Calu3 (cell line): ENCODE measurements around the gene C2. TPM values are rescaled to one million over a fixed set of nuclear protein-coding genes. Genes with fewer than 3 reads are reported as not detected.

Experiments used
- BruUV-seq: library from RNA; stranded (reverse); fragments of 400-500 nt; replicated peaks from 2 replicates; lab custom pipeline; 2021; lab: Mats Ljungman, UMichigan
- CTCF ChIA-PET: fragments of 300-600 bp; sonication (Branson Sonifier 250); formaldehyde crosslinking; loops from one replicate; lab custom pipeline; 2022; ENCODE audit warnings: antibody characterized with exemption; lab: Charles Lee
- DNase-seq: peaks from one replicate; pipeline ENCODE4 v3.0.0; 2022
- H3K27ac Mint-ChIP-seq: one replicate; pipeline ENCODE4 v1.8.0; 2022; ENCODE audit warnings: mixed read lengths; ENCODE audit not compliant: unreplicated experiment
- H3K27me3 Mint-ChIP-seq: one replicate; pipeline ENCODE4 v1.8.0; 2022; ENCODE audit warnings: mixed read lengths; ENCODE audit not compliant: unreplicated experiment
- H3K36me3 Mint-ChIP-seq: one replicate; pipeline ENCODE4 v1.8.0; 2022; ENCODE audit warnings: mild to moderate bottlenecking, moderate library complexity, mixed read lengths; ENCODE audit not compliant: insufficient read depth, unreplicated experiment
- H3K4me1 Mint-ChIP-seq: one replicate; pipeline ENCODE4 v1.8.0; 2022; ENCODE audit warnings: mild to moderate bottlenecking, low read depth, mixed read lengths; ENCODE audit not compliant: unreplicated experiment
- H3K4me3 Mint-ChIP-seq: one replicate; pipeline ENCODE4 v1.8.0; 2022; ENCODE audit warnings: mild to moderate bottlenecking, low read depth, moderate library complexity, mixed read lengths; ENCODE audit not compliant: unreplicated experiment
- H3K9me3 Mint-ChIP-seq: one replicate; pipeline ENCODE4 v1.8.0; 2022; ENCODE audit warnings: low read depth, mixed read lengths; ENCODE audit not compliant: unreplicated experiment
- intact Hi-C: fragments of 100-400 bp; cut with micrococcal nuclease; formaldehyde crosslinking; loops from one replicate; pipeline ENCODE4 v1.10.0; 2022; ENCODE audit not compliant: unreplicated experiment
- total RNA-seq: library from RNA; stranded (reverse); gene quantifications from 2 replicates; pipeline ENCODE4 v1.2.3, GENCODE V29; 2022
- TF ChIP-seq, protein P1 (sequence below): fragments of 200-600 bp; IDR thresholded peaks from one replicate; pipeline ENCODE4 v1.8.0; 2022; ENCODE audit warnings: antibody characterized with exemption; ENCODE audit not compliant: unreplicated experiment

C2 gene
- total RNA-seq, 1 experiment from 2014 or later = 6.3 TPM

DNA sequence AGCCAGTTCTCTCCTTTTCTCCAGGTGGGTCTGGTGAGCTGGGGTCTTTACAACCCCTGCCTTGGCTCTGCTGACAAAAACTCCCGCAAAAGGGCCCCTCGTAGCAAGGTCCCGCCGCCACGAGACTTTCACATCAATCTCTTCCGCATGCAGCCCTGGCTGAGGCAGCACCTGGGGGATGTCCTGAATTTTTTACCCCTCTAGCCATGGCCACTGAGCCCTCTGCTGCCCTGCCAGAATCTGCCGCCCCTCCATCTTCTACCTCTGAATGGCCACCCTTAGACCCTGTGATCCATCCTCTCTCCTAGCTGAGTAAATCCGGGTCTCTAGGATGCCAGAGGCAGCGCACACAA, 17.6 kb downstream of the C2 start:
- H3K4me1 Mint-ChIP-seq = peaks cover 90% of the 10 kb centered on the region
- BruUV-seq = no TSS peak
- H3K4me3 Mint-ChIP-seq = peak overlapping the region; percentile 77
- H3K9me3 Mint-ChIP-seq = no peaks in the 10 kb centered on the region
- CTCF ChIA-PET = interaction anchor here (0.6 to 1.5 kb wide), 17 partner anchors 14 to 893 kb away, joined by 3 to 16 read pairs (median 5); partner anchors contain the start of genes DXO, EHMT2, MSH5 and NEU1
- H3K36me3 Mint-ChIP-seq = peaks cover 58% of the 10 kb centered on the region
- peak overlapping the region; percentile 84 for H3K27ac Mint-ChIP-seq
- intact Hi-C loops = loop anchor here (1.0 to 10.0 kb wide), 3 partner anchors 170 to 280 kb away; partner anchors contain the start of genes GPSM3, PBX2 and VWA7
- no peak for DNase-seq
- H3K27me3 Mint-ChIP-seq = no peaks in the 10 kb centered on the region
- TF ChIP-seq, protein P1, sequence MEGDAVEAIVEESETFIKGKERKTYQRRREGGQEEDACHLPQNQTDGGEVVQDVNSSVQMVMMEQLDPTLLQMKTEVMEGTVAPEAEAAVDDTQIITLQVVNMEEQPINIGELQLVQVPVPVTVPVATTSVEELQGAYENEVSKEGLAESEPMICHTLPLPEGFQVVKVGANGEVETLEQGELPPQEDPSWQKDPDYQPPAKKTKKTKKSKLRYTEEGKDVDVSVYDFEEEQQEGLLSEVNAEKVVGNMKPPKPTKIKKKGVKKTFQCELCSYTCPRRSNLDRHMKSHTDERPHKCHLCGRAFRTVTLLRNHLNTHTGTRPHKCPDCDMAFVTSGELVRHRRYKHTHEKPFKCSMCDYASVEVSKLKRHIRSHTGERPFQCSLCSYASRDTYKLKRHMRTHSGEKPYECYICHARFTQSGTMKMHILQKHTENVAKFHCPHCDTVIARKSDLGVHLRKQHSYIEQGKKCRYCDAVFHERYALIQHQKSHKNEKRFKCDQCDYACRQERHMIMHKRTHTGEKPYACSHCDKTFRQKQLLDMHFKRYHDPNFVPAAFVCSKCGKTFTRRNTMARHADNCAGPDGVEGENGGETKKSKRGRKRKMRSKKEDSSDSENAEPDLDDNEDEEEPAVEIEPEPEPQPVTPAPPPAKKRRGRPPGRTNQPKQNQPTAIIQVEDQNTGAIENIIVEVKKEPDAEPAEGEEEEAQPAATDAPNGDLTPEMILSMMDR = no peak

DNA sequence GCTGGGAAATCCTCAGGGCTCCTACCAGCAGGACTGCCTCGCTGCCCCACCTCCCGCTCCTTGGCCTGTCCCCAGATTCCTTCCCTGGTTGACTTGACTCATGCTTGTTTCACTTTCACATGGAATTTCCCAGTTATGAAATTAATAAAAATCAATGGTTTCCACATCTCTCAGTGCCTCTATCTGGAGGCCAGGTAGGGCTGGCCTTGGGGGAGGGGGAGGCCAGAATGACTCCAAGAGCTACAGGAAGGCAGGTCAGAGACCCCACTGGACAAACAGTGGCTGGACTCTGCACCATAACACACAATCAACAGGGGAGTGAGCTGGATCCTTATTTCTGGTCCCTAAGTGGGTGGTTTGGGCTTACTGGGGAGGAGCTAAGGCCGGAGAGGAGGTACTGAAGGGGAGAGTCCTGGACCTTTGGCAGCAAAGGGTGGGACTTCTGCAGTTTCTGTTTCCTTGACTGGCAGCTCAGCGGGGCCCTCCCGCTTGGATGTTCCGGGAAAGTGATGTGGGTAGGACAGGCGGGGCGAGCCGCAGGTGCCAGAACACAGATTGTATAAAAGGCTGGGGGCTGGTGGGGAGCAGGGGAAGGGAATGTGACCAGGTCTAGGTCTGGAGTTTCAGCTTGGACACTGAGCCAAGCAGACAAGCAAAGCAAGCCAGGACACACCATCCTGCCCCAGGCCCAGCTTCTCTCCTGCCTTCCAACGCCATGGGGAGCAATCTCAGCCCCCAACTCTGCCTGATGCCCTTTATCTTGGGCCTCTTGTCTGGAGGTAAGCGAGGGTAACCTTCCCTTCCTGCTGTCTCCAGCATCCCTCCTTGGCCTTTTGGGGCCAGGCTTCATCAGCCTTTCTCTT, 18.2 kb downstream of the C2 start, which contains the start of gene CFB:
Gene CFB (plus strand): TSS at position 589 of the 863 bp plus-strand sequence. CDS start 127 bp downstream, at position 716.
- Mint-ChIP-seq H3K9me3 (no peaks in the 10 kb centered on the region), H3K4me1 (peaks cover 84% of the 10 kb centered on the region), H3K27me3 (no peaks in the 10 kb centered on the region), H3K4me3 (peak within 1 kb of the TSS; percentile 77), H3K36me3 (peaks cover 55% of the 10 kb centered on the region), H3K27ac (peak within 1 kb of the TSS; percentile 84)
- CTCF ChIA-PET = interaction anchor here (0.6 to 1.5 kb wide), 18 partner anchors 14 to 893 kb away, joined by 3 to 16 read pairs (median 5); partner anchors contain the start of genes DXO, EHMT2, LSM2 and MSH5
- intact Hi-C loops = loop anchor here (1.0 to 10.0 kb wide), 3 partner anchors 171 to 280 kb away; partner anchors contain the start of genes GPSM3, PBX2 and VWA7
- DNase-seq = peak; percentile 98
- BruUV-seq = no TSS peak
- TF ChIP-seq, protein P1 = no peak

DNA sequence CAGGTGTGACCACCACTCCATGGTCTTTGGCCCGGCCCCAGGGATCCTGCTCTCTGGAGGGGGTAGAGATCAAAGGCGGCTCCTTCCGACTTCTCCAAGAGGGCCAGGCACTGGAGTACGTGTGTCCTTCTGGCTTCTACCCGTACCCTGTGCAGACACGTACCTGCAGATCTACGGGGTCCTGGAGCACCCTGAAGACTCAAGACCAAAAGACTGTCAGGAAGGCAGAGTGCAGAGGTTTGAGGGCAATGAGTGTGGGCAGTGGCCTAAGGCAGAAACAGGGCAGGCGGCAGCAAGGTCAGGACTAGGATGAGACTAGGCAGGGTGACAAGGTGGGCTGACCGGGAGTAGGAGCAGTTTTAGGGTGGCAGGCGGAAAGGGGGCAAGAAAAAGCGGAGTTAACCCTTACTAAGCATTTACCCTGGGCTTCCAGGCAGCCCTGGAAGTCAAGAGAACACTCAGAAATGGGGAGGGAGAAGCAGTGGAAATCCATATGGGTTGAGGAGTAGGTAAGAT, 18.9 kb downstream of the C2 start:
- H3K27ac Mint-ChIP-seq = peak overlapping the region; percentile 84
- TSS peak; percentile 58 for BruUV-seq
- intact Hi-C loops = loop anchor here (10.0 kb wide), 2 partner anchors 172 to 248 kb away; partner anchors contain the start of genes GPSM3, PBX2 and VWA7
- TF ChIP-seq, protein P1 = no peak
- no peaks in the 10 kb centered on the region for H3K27me3 Mint-ChIP-seq
- peaks cover 77% of the 10 kb centered on the region for H3K4me1 Mint-ChIP-seq
- peak overlapping the region; percentile 77 for H3K4me3 Mint-ChIP-seq
- no peaks in the 10 kb centered on the region for H3K9me3 Mint-ChIP-seq
- no peak for DNase-seq
- peaks cover 61% of the 10 kb centered on the region for H3K36me3 Mint-ChIP-seq
- CTCF ChIA-PET = interaction anchor here (0.8 to 1.5 kb wide), 12 partner anchors 13 to 207 kb away, joined by 3 to 16 read pairs (median 5); partner anchors contain the start of genes DXO, EHMT2, LSM2 and MSH5

DNA sequence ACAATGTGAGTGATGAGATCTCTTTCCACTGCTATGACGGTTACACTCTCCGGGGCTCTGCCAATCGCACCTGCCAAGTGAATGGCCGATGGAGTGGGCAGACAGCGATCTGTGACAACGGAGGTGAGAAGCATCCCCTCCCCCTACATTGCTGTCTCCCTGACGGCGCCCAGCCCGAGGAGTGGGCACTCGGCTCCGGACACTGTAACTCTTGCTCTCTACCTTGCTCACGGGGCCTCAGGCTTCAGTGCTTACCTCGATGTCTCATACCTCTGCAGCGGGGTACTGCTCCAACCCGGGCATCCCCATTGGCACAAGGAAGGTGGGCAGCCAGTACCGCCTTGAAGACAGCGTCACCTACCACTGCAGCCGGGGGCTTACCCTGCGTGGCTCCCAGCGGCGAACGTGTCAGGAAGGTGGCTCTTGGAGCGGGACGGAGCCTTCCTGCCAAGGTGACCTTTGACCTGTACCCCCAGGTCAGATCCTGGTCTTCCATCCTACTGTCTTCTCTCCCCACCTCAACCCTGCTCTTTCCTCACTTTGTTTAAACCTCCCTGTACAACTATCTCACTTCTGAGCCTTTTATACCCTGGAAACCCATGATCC, 19.7 kb downstream of the C2 start:
- Mint-ChIP-seq H3K9me3 (no peaks in the 10 kb centered on the region), H3K4me1 (peaks cover 70% of the 10 kb centered on the region), H3K36me3 (peaks cover 67% of the 10 kb centered on the region), H3K27ac (peak overlapping the region; percentile 84), H3K27me3 (no peaks in the 10 kb centered on the region), H3K4me3 (peak overlapping the region; percentile 77)
- intact Hi-C loops = loop anchor here (10.0 kb wide), 2 partner anchors 172 to 248 kb away; partner anchors contain the start of genes GPSM3, PBX2 and VWA7
- BruUV-seq = no TSS peak
- TF ChIP-seq, protein P1 = no peak
- DNase-seq = no peak
- CTCF ChIA-PET = no interaction called here
